GM19452 (cell line): ENCODE results near the gene AQP3.
"Not testable (repeated sequence)": the region's sequence is repeated elsewhere in the genome, so short reads cannot be mapped to it uniquely, and the experiment has no call there.

Experiments used
- ATAC-seq: cut with Tn5 transposase; IDR thresholded peaks from one replicate; pipeline ENCODE4 v1.9.1; 2021; ENCODE audit not compliant: unreplicated experiment

Gene AQP3

DNA sequence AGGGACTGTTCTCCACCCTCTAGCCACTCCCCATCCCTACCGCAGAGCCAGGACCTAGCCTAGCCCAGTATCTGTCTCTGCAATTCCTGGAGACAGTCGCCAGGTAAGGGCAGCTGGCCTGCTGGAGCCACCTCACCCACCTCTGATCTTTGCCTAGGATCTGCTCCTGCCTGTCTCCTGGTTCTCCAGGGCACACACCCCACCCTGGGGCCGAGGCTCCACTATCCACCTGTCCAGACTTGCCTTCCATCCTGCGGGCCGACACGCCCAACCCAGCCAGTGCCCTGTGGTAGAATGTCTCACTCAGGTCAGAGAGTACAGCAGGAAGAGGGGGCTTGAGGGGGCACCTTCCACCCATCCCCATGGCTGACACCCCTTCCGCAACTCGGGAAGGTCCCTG lies 29.3 kb downstream of the AQP3 start:
- no peak for ATAC-seq

DNA sequence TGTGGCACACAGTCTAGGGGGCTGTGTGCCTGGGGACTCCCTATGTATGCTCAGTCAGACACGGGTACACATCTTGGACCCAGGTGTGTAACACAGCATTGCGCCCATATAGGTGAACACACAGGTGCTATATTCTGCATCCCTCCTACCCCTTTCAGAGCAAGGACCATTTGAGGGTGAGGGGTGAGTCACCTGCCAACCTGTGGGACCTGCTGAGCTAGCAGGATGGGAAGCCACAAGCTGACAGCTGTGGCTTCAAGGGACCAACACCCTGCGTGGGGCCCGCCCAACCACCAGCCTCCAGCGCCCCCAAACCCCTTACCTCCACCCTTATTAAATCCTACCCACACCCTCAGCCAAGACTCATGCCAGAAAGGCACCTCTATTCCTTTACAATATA lies 30.4 kb downstream of the AQP3 start:
- ATAC-seq = no peak

DNA sequence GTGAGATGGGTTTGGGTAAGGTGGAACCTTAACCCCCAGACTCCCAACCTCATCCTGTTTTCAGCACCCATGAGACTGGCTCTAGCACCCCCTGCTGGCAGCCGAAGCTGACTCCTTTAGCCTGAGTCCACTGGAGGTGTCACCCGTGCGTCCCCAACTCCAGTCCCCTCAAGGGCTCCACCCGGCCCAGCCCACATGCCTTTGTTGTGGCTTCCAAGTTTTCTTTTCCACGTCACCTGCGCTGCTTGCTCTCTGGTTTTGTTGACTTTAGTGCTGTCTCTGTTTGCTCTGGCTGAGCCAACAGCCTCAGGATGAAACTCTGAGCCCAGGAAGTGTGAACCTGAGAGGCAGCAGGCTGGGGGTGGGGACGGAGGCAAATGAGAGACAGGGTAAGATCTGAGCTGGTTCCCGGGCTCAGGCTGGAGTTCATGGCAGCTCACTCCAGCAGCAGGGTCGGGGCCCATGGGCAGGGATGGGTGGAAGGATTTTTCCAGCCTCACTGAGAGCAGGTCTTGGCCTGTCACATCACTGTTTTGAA lies 31.8 kb downstream of the AQP3 start:
- no peak for ATAC-seq

DNA sequence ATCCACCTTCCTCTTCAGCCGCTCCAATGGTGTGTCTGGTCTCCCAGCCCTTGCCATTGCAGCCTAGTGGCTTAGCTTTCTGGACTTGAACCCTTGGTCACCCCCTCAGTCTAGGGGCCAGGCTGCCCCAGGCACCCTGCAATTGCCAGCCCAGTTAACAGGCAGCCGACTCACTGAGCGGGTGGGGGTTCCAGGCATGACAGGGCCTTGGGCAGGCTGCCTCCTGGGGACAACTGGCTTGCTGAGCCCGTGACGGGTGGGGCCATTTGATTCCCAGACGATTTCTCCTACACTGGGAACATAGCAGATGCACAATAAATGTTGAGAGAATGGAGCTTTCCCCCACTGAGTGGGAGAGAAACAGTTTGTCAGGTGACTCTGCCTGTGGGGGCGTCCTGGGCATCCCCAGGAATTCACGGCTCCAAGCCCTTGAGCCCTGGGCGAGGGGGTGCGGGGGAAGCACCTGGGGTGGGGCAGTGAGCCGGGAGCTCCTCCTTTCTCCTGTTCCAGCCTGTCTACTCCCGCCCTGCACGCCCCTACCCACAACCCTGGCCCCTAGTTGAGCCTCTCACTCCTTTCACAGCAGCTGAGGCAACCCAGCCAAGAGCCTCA lies 32.4 kb downstream of the AQP3 start:
- no peak for ATAC-seq

DNA sequence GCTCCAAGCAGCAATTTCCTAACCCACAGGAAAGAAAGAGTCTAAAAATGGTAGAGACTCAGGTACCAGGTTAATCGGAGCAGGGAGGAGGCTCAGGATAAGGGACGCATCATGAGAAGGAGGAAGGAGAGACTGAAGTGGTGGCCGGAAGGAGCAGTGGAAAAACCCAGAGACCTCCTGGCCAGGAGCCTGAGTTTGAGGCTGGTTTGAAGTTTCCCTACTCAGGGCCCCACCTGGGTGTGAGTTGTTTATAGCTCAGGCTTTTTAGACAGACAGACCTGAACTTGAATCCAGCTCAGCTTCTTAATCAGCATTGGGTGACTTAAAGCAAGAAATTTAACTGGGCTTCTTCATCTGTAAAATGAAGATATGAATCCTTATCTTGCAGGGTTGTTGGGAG lies 33.1 kb downstream of the AQP3 start:
- ATAC-seq = no peak

DNA sequence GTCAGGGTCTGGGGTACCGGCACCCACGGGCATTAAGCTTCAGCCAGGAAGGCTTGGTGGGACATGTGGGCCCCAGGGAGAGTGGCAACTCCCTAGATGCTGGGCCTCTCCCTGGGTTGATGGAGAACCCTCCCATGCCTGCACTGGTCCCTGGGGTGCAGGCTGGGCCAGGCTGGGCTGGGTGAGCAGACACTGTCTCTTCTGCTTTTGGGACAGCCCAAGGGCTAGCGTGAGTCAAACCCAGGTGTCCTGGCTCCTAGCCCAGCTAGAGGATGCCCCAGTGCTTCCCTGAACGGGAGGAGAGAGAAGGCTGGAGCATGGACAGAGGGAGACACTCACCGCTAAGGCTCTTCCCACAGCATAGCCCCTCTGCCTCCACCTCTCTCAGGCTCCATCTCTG lies 39.3 kb downstream of the AQP3 start:
- ATAC-seq = no peak

DNA sequence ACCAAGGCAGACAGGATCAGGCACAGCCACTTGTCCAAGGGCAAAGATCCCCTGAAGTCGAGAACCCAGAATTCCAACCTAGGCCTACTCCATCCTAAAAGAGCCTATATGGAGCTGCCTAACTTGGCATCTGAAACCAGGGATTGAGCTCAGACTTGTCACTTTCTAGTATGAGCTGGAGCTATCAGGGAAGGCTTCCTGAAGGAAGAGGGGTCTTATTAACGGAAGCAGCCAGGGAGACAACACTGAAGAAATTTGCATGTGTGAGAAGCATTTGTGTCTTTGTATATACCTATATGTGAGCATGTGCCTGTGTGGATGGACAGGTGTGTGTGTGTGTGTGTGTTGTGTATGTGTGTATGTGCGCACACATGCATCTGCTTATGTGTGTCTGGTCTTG lies 40.3 kb downstream of the AQP3 start:
- ATAC-seq = no peak

DNA sequence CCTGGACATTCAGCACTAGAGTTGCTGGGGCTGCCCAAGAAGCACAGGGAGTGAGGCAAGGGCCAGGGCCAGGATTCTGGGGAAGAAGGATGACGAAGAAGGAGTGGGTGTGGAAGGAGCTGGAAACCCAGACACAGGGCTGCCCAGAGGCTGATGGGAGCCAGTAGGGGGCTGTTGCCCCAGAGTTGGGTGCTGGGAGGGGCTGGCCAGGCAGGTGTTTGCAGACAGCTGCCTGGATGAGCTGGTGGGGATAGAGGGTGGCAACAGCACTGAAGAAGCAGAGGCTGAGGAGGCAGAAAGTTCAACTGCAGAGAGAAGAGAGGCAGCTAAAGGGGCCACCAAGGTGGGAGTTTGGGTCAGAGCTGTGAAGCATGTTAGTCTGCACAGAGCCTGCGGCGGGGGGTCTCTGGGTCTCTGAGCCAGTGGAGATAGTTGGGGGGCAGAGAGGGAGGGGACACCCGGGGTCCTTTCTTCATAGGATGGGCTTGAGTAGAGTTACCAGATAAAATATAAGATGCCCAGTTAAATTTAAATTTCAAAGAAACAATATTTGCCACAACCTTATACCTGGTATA lies 42.5 kb downstream of the AQP3 start:
- ATAC-seq = no peak

DNA sequence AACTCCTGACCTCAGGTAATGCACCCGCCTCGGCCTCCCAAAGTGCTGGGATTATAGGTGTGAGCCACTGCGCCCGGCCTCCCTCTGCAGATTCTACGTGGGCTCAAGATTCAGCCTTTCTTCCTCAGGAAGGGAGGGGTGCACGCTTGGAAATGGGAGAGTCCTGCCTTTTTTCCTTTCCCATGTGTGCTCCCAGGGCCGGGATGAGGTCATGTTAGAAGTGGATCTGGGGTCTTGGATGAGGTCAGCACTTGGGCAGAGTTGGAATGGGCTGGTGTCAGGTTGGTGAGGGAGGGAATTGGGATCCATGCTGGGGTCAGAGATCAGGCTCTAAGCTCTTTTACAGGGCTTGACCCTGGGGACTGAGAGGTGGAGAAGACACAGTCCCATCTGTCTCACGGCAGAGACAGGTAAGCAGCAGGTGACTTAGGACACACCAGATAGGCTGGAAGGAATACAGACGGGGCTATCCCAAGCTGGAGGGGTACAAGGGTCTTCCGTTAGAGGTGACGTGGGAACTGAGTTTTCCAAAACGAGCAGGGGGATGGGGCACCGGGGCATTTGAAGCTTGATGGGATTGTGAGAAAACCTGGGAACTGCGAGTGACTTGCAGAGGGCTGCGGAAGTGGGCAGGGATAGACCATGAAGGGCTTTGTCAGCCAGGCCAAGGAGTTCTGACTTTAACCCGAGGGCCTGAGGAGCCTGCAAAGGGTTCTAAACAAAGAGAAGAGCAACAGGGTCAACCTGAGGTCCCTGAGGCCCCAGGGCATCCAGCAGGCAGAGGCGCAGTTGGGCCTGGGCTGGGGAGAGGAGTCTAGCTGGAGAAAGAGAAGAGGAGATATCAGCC lies 43.2 kb downstream of the AQP3 start:
- no peak for ATAC-seq

DNA sequence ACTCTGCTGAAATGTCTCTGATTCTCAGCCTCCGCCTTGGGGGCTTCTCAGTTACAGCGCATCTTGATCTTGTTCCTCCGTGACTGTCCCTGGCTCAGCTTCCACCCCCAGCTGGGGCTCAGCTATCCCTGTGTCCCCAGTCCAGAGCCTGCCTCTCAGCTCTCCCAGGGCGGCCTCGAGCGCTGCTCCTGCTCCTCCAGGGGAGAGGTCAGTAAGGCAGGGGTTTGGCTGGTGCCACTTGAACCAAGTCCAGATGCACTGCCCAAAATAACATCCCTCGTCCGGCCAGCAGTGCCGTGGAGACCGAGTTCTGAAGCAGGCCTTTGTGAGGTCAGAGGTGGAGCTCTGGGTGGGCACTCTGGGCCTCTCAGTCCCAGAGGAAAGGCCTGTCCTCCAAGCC lies 45.0 kb downstream of the AQP3 start, which contains the start of gene AQP7:
Gene AQP7 (minus strand): TSS at position 198 of the 400 bp plus-strand sequence. CDS start 1,306 bp downstream, outside the sequence.
- not testable (repeated sequence) for ATAC-seq

DNA sequence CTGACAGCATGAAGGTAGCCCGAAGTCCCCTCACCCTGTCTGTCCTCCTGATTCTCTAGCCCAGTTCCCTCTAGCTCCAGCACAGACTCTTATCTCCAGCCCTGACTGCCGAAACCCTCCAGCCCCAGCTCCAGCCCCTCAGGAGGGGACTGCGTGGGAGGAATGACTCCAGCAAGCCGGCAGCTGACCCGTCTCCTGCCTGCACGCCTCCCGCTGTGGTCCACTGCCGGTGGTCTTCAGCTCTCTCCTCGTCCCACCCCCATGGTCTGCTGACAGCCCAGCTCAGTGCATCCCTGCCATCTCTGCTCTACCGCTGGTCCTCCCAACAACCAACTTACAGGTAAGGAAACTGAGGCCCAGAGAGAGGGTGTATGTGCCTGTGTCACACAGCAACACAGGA lies 45.6 kb downstream of the AQP3 start:
- ATAC-seq = not testable (repeated sequence)

DNA sequence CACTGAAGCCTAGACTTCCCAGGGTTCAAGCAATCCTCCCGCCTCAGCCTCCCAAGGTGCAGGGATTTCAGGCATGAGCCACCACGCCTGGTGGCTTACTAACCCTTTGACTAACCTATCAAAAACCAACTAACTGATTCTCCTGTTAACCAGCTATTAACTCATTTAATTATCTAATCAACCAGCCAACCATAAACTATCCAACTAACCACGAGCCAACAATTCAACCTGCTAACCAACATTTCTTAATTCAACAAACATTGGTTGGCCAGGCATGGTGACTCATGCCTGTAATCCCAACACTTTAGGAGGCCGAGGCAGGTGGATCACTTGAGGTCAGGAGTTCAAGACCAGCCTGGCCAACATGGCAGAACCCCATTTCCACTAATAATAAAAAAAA lies 48.3 kb downstream of the AQP3 start:
- not testable (repeated sequence) for ATAC-seq

DNA sequence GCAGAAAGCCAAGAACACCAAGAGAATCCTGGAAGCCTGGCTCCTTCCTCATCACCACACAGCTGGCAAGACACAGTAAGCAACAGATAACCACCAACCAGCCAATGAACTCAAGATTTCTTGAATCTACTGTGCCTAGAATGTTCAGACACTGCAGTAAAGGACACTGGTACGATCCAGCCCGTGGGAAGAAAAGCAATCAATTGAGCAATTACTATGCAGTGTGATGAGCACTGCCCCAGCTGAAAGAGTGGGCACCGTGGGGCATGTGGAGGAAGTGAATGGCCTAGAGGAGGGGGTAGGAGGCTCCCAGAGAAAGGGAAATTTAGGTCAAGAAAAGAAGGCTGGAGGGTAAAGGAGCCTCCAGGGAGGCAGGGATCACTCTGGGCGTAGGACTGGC lies 49.6 kb downstream of the AQP3 start:
- ATAC-seq = not testable (repeated sequence)

DNA sequence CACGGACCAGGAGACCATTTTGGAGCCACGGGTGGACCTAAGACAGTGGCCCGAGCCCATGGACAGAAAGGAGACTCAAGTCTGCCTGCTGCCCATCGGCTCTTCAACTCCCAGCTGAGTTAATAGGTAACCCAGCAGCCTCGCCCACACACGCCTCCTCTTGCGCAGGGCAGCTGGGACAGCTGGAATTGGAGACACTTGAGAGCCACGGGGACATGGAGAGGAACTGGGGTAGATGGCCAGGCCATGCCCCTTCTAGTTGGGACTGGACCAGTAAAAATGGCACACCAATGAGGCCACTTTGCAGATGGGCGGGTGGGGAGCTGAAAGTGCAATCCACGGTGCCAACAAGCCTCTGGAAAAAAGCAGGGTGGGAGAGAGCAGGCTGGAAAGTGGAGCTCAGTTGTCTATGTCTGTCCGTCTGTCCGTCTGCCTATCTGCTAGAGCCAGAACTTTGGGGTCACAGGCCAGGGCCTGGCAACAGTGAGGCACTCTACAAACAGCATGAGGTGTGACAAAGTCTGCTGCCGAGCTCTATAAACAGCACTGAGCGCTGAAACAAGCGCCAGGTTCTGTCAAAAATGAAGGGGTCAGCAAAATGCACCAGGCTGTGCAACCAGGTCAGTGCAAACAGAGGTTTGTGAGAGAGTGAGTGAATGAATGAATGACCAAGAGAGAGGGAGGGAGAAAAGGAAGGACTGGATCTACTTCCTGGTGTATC lies 52.1 kb downstream of the AQP3 start:
- ATAC-seq = not testable (repeated sequence)

DNA sequence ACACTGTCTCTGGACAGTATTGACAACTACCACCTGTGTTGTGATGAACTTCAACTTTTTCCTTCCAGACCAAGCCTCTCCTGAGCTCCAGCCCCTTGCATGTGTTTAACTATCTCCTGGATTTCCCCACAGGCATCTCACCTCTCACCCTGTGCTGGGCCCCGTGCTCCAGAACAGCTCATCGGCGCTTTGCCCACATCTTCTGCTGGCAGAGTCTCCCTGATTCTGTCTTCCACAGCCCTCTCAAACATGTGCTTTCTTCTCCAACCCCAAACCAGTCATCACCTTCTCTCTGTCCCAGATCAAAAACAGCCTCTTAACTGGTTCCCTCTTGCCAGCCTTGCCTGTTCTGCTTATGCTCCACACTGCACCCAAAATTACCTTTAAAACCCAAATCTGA lies 53.4 kb downstream of the AQP3 start:
- ATAC-seq = not testable (repeated sequence)

DNA sequence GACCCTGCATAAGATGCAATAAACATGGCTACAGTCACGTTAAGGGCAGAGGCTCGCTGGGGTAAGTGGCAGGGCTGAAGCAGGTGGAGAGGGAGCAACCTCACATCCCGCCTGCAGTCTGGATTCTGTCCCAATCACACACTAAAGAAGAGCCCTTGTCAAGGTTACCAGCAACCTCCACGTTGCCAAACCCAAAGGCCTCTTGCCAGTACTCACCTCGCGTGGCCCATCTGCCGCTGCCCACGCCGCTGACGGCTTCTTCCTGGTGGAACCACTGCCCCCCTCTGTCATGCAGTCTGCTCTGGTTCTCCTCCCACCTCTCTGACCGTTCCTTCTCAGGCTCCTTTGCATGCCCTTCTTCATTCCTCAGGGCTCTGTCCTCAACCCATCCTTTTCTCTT lies 53.8 kb downstream of the AQP3 start:
- ATAC-seq = no peak

DNA sequence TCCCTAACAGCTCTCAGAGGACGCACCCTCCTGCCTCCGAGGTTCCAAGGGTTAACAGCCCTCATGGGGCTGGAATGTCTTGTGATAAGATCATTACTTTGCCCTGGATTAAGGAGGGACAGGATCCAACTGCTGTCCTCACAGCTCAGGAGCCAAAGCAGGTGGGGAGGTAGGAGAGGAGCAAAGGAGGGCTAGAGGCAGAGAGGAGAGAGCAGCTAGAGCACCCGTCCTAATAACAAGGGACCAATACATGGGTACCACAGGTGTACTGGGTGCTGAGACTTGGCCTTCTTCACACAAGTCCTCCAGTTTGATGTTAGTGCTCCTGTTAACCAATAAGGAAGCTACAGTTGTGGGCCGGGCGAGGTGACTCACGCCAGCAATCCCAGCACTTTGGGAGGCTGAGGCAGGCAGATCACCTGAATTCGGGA lies 54.8 kb downstream of the AQP3 start:
- ATAC-seq = not testable (repeated sequence)
